Mucosa of stomach (tissue), 1 donor: ENCODE results near the gene TIMP3.

Experiments
- H3K27me3 ChIP-seq: one replicate; pipeline ENCODE4 v1.7.0; 2013; ENCODE audit warnings: mild to moderate bottlenecking, low read length; ENCODE audit not compliant: control insufficient read depth, insufficient read depth
- H3K36me3 ChIP-seq: one replicate; pipeline ENCODE4 v1.7.0; 2013; ENCODE audit warnings: low read length; ENCODE audit not compliant: control insufficient read depth, insufficient read depth
- H3K4me1 ChIP-seq: one replicate; pipeline ENCODE4 v1.7.0; 2013; ENCODE audit warnings: mild to moderate bottlenecking, low read length; ENCODE audit not compliant: control insufficient read depth, insufficient read depth
- H3K4me3 ChIP-seq: one replicate; pipeline ENCODE4 v1.7.0; 2013; ENCODE audit warnings: low read length
- H3K9ac ChIP-seq: one replicate; pipeline ENCODE4 v1.7.0; 2013; ENCODE audit warnings: mild to moderate bottlenecking, low read length, moderate library complexity
- H3K9me3 ChIP-seq: one replicate; pipeline ENCODE4 v1.7.0; 2013; ENCODE audit warnings: mild to moderate bottlenecking, low read length, moderate library complexity; ENCODE audit not compliant: control insufficient read depth
- donor health status: Pancreatic carcinoma.

Gene TIMP3

GRCh38 chr22:32765132-32765618, 36.3 kb upstream of the TIMP3 start:
- H3K36me3 ChIP-seq = no peaks in the 10 kb centered on the region
- no peak overlapping the region for H3K9ac ChIP-seq
- no peaks in the 10 kb centered on the region for H3K27me3 ChIP-seq
- no peak overlapping the region for H3K4me3 ChIP-seq
- no peaks in the 10 kb centered on the region for H3K4me1 ChIP-seq
- no peaks in the 10 kb centered on the region for H3K9me3 ChIP-seq

- Histone ChIP-seq H3K36me3 (no peaks in the 10 kb centered on the region), H3K9ac (no peak overlapping the region), H3K4me1 (no peaks in the 10 kb centered on the region), H3K27me3 (no peaks in the 10 kb centered on the region), H3K9me3 (no peaks in the 10 kb centered on the region), H3K4me3 (no peak overlapping the region)
Observed at GRCh38 chr22:32771756-32772155, 29.7 kb upstream of the TIMP3 start.

- Histone ChIP-seq H3K4me1 (no peaks in the 10 kb centered on the region), H3K4me3 (no peak overlapping the region), H3K27me3 (no peaks in the 10 kb centered on the region), H3K9me3 (no peaks in the 10 kb centered on the region), H3K36me3 (no peaks in the 10 kb centered on the region), H3K9ac (no peak overlapping the region)
Observed at GRCh38 chr22:32775957-32776356, 25.5 kb upstream of the TIMP3 start.

- Histone ChIP-seq H3K9me3 (no peaks in the 10 kb centered on the region), H3K4me3 (no peak overlapping the region)
Observed at GRCh38 chr22:32776397-32776796, 25.1 kb upstream of the TIMP3 start.

GRCh38 chr22:32776802-32777201, 24.7 kb upstream of the TIMP3 start:
- no peaks in the 10 kb centered on the region for H3K36me3 ChIP-seq
- H3K9ac ChIP-seq = no peak overlapping the region
- H3K27me3 ChIP-seq = no peaks in the 10 kb centered on the region
- H3K4me1 ChIP-seq = no peaks in the 10 kb centered on the region
- H3K4me3 ChIP-seq = no peak overlapping the region
- H3K9me3 ChIP-seq = no peaks in the 10 kb centered on the region

More at GRCh38 chr22:32776397-32776796, 25.1 kb upstream of the TIMP3 start:
- no peak overlapping the region for H3K9ac ChIP-seq
- H3K27me3 ChIP-seq = no peaks in the 10 kb centered on the region
- no peaks in the 10 kb centered on the region for H3K4me1 ChIP-seq
- no peaks in the 10 kb centered on the region for H3K36me3 ChIP-seq

- Histone ChIP-seq H3K27me3 (no peaks in the 10 kb centered on the region), H3K9me3 (no peaks in the 10 kb centered on the region), H3K36me3 (no peaks in the 10 kb centered on the region), H3K4me3 (no peak overlapping the region), H3K4me1 (no peaks in the 10 kb centered on the region), H3K9ac (no peak overlapping the region)
Observed at GRCh38 chr22:32777987-32778386, 23.5 kb upstream of the TIMP3 start.

GRCh38 chr22:32780726-32781310, 20.7 kb upstream of the TIMP3 start:
- H3K4me3 ChIP-seq = no peak overlapping the region
- H3K9me3 ChIP-seq = no peaks in the 10 kb centered on the region
- H3K27me3 ChIP-seq = no peaks in the 10 kb centered on the region
- no peaks in the 10 kb centered on the region for H3K36me3 ChIP-seq
- no peaks in the 10 kb centered on the region for H3K4me1 ChIP-seq
- no peak overlapping the region for H3K9ac ChIP-seq

GRCh38 chr22:32781695-32782094, 19.8 kb upstream of the TIMP3 start:
- Histone ChIP-seq H3K36me3 (no peaks in the 10 kb centered on the region), H3K9ac (no peak overlapping the region), H3K4me1 (no peaks in the 10 kb centered on the region), H3K9me3 (no peaks in the 10 kb centered on the region), H3K27me3 (no peaks in the 10 kb centered on the region), H3K4me3 (no peak overlapping the region)

GRCh38 chr22:32785321-32786026, 16.0 kb upstream of the TIMP3 start:
- no peaks in the 10 kb centered on the region for H3K9me3 ChIP-seq

GRCh38 chr22:32786027-32786418, 15.5 kb upstream of the TIMP3 start:
- no peaks in the 10 kb centered on the region for H3K36me3 ChIP-seq
- H3K27me3 ChIP-seq = no peaks in the 10 kb centered on the region
- H3K4me1 ChIP-seq = no peaks in the 10 kb centered on the region
- H3K9me3 ChIP-seq = no peaks in the 10 kb centered on the region
- H3K9ac ChIP-seq = no peak overlapping the region
- H3K4me3 ChIP-seq = no peak overlapping the region

More at GRCh38 chr22:32785321-32786026, 16.0 kb upstream of the TIMP3 start:
- no peaks in the 10 kb centered on the region for H3K36me3 ChIP-seq
- H3K9ac ChIP-seq = no peak overlapping the region
- no peaks in the 10 kb centered on the region for H3K27me3 ChIP-seq
- no peaks in the 10 kb centered on the region for H3K4me1 ChIP-seq
- no peak overlapping the region for H3K4me3 ChIP-seq

GRCh38 chr22:32788904-32789624, 12.4 kb upstream of the TIMP3 start:
- Histone ChIP-seq H3K36me3 (no peaks in the 10 kb centered on the region), H3K27me3 (no peaks in the 10 kb centered on the region), H3K4me3 (no peak overlapping the region), H3K9me3 (no peaks in the 10 kb centered on the region), H3K9ac (no peak overlapping the region), H3K4me1 (no peaks in the 10 kb centered on the region)
